ENCODE data around the gene FHL1.

Gene FHL1

GRCh38 chrX:136168929-136169735 lies 21.8 kb downstream of the FHL1 start:
- H4K20me1 ChIP-seq: peaks cover 0 to 31% (median 6%) of the 10 kb centered on the region in 11 experiments; a peak in 10 of 22 replicates
- H3K4me2 ChIP-seq: peak overlapping the region in 10 of 11 experiments; percentile 7 to 59 (median 44); a peak in 19 of 22 replicates
- no peak overlapping the region for H3K4me3 ChIP-seq
- peak overlapping the region in 2 of 11 experiments; percentile 16 to 17; a peak in 2 of 22 replicates for H3K27ac ChIP-seq
- H3K4me1 ChIP-seq: peaks cover 0 to 19% (median 15%) of the 10 kb centered on the region in 10 experiments; a peak in 16 of 20 replicates
- H3K36me3 ChIP-seq: peaks cover 0 to 14% (median 0%) of the 10 kb centered on the region in 11 experiments; a peak in 1 of 22 replicates
- TF ChIP-seq Cebpa-rat (IDR thresholded peaks at IDR 0.05): no peak
- H3K27me3 ChIP-seq: peaks cover 95 to 100% (median 98%) of the 10 kb centered on the region in 11 experiments
- H3K9ac ChIP-seq: no peak overlapping the region
- H3K9me3 ChIP-seq (replicated peaks in 1 of 11): no peaks in the 10 kb centered on the region

GRCh38 chrX:136170139-136170800 lies 22.9 kb downstream of the FHL1 start:
- Histone ChIP-seq H3K27me3 (peaks cover 97 to 100% (median 100%) of the 10 kb centered on the region in 11 experiments), H3K9me3 (replicated peaks in 1 of 11) (no peaks in the 10 kb centered on the region), H4K20me1 (peaks cover 0 to 31% (median 6%) of the 10 kb centered on the region in 11 experiments; a peak in 10 of 22 replicates), H3K36me3 (peaks cover 0 to 14% (median 0%) of the 10 kb centered on the region in 11 experiments; a peak in 1 of 22 replicates), H3K9ac (no peak overlapping the region), H3K4me1 (peaks cover 0 to 19% (median 15%) of the 10 kb centered on the region in 10 experiments; a peak in 16 of 20 replicates), H3K27ac (no peak overlapping the region), H3K4me2 (no peak overlapping the region), H3K4me3 (no peak overlapping the region)
- no peak for TF ChIP-seq Cebpa-rat (IDR thresholded peaks at IDR 0.05)

GRCh38 chrX:136171420-136171819 lies 24.1 kb downstream of the FHL1 start:
- H3K27me3 ChIP-seq: peaks cover 96 to 100% (median 99%) of the 10 kb centered on the region in 11 experiments
- H3K36me3 ChIP-seq: peaks cover 0 to 14% (median 0%) of the 10 kb centered on the region in 11 experiments; a peak in 1 of 22 replicates
- peaks cover 0 to 28% (median 6%) of the 10 kb centered on the region in 11 experiments; a peak in 10 of 22 replicates for H4K20me1 ChIP-seq
- no peak overlapping the region for H3K27ac ChIP-seq
- H3K9me3 ChIP-seq (replicated peaks in 1 of 11): no peaks in the 10 kb centered on the region
- H3K9ac ChIP-seq: no peak overlapping the region
- H3K4me3 ChIP-seq: no peak overlapping the region
- H3K4me2 ChIP-seq: no peak overlapping the region
- H3K4me1 ChIP-seq: peaks cover 0 to 19% (median 15%) of the 10 kb centered on the region in 10 experiments; a peak in 16 of 20 replicates
- no peak for TF ChIP-seq Cebpa-rat (IDR thresholded peaks at IDR 0.05)

GRCh38 chrX:136176399-136176825 lies 29.1 kb downstream of the FHL1 start:
- Histone ChIP-seq H3K27me3 (peaks cover 93 to 100% (median 99%) of the 10 kb centered on the region in 11 experiments), H3K9me3 (replicated peaks in 1 of 11) (no peaks in the 10 kb centered on the region), H3K4me1 (no peaks in the 10 kb centered on the region), H3K4me2 (peak overlapping the region in 1 of 11 experiments; percentile 14; a peak in 1 of 22 replicates), H3K36me3 (peaks cover 0 to 8% (median 0%) of the 10 kb centered on the region in 11 experiments; a peak in 1 of 22 replicates), H3K27ac (no peak overlapping the region; a peak in 2 of 22 replicates), H3K4me3 (no peak overlapping the region), H4K20me1 (peaks cover 0 to 5% (median 0%) of the 10 kb centered on the region in 11 experiments; a peak in 1 of 22 replicates), H3K9ac (no peak overlapping the region)
- no peak for TF ChIP-seq Cebpa-rat (IDR thresholded peaks at IDR 0.05)

- Histone ChIP-seq H4K20me1 (peaks cover 0 to 7% (median 0%) of the 10 kb centered on the region in 11 experiments; a peak in 1 of 22 replicates), H3K9me3 (replicated peaks in 1 of 11) (no peaks in the 10 kb centered on the region), H3K27ac (no peak overlapping the region), H3K4me2 (no peak overlapping the region), H3K9ac (no peak overlapping the region), H3K4me1 (peaks cover 0 to 11% (median 3%) of the 10 kb centered on the region in 10 experiments; a peak in 7 of 20 replicates), H3K36me3 (0 out of 22 replicates have a peak, but pooled peaks cover 0 to 8% (median 0%) of the 10 kb centered on the region in 11 experiments), H3K27me3 (peaks cover 92 to 100% (median 99%) of the 10 kb centered on the region in 11 experiments), H3K4me3 (no peak overlapping the region)
- no peak for TF ChIP-seq Cebpa-rat (IDR thresholded peaks at IDR 0.05)
These were observed 31.8 kb downstream of the FHL1 start for GRCh38 chrX:136179133-136179532.

- no peak overlapping the region for H3K4me3 ChIP-seq
- H3K9ac ChIP-seq: no peak overlapping the region
- H3K4me1 ChIP-seq: peaks cover 10 to 26% (median 17%) of the 10 kb centered on the region in 10 experiments; a peak in 17 of 20 replicates
- 0 out of 22 replicates have a peak, but pooled peaks cover 0 to 8% (median 0%) of the 10 kb centered on the region in 11 experiments for H3K36me3 ChIP-seq
- peaks cover 82 to 100% (median 96%) of the 10 kb centered on the region in 11 experiments for H3K27me3 ChIP-seq
- no peak overlapping the region for H3K27ac ChIP-seq
- peak overlapping the region in 1 of 11 experiments; percentile 11; a peak in 1 of 22 replicates for H3K4me2 ChIP-seq
- H3K9me3 ChIP-seq (replicated peaks in 1 of 11): no peaks in the 10 kb centered on the region
- no peak for TF ChIP-seq Cebpa-rat (IDR thresholded peaks at IDR 0.05)
- H4K20me1 ChIP-seq: peaks cover 0 to 7% (median 0%) of the 10 kb centered on the region in 11 experiments; a peak in 2 of 22 replicates
These were observed 35.1 kb downstream of the FHL1 start for GRCh38 chrX:136182414-136182813.

- Histone ChIP-seq H4K20me1 (peaks cover 0 to 7% (median 0%) of the 10 kb centered on the region in 11 experiments; a peak in 2 of 22 replicates), H3K36me3 (0 out of 22 replicates have a peak, but pooled peaks cover 0 to 8% (median 0%) of the 10 kb centered on the region in 11 experiments), H3K4me3 (no peak overlapping the region), H3K9me3 (replicated peaks in 1 of 11) (no peaks in the 10 kb centered on the region), H3K27me3 (peaks cover 75 to 100% (median 96%) of the 10 kb centered on the region in 11 experiments), H3K4me2 (no peak overlapping the region), H3K9ac (no peak overlapping the region), H3K4me1 (peaks cover 10 to 26% (median 17%) of the 10 kb centered on the region in 10 experiments; a peak in 17 of 20 replicates), H3K27ac (no peak overlapping the region)
- TF ChIP-seq Cebpa-rat (IDR thresholded peaks at IDR 0.05): no peak
These were observed 35.8 kb downstream of the FHL1 start for GRCh38 chrX:136183172-136183571.

GRCh38 chrX:136183917-136184316 lies 36.6 kb downstream of the FHL1 start:
- no peak overlapping the region for H3K4me2 ChIP-seq
- H3K27me3 ChIP-seq: peaks cover 75 to 100% (median 96%) of the 10 kb centered on the region in 11 experiments
- no peaks in the 10 kb centered on the region for H3K9me3 ChIP-seq (replicated peaks in 1 of 11)
- no peak overlapping the region for H3K9ac ChIP-seq
- H3K36me3 ChIP-seq: 0 out of 22 replicates have a peak, but pooled peaks cover 0 to 5% (median 0%) of the 10 kb centered on the region in 11 experiments
- no peak for TF ChIP-seq Cebpa-rat (IDR thresholded peaks at IDR 0.05)
- no peak overlapping the region for H3K4me3 ChIP-seq
- H3K4me1 ChIP-seq: peaks cover 10 to 26% (median 17%) of the 10 kb centered on the region in 10 experiments; a peak in 17 of 20 replicates
- H4K20me1 ChIP-seq: peaks cover 0 to 7% (median 0%) of the 10 kb centered on the region in 11 experiments; a peak in 2 of 22 replicates
- no peak overlapping the region for H3K27ac ChIP-seq
